IMR-90 (cell line): ENCODE measurements around the gene NECTIN2. TPM values are rescaled to one million over a fixed set of nuclear protein-coding genes. Genes with fewer than 3 reads are reported as not detected.

Experiments used
- ATAC-seq: fragments of 200-7000 bp; cut with Tn5 transposase; 2 replicates; pipeline ENCODE4 v1.9.1; 2020; ENCODE audit warnings: low read depth, mild to moderate bottlenecking, moderate library complexity
- BruUV-seq: library from RNA; stranded (reverse); fragments of 400-500 nt; replicated peaks from 2 replicates; lab custom pipeline; 2021; lab: Mats Ljungman, UMichigan
- CTCF ChIA-PET: fragments of 300-600 bp; formaldehyde crosslinking; extraction: SDS; loops from one replicate; lab custom pipeline; 2021; ENCODE audit warnings: antibody characterized with exemption; lab: Yijun Ruan, JAX
- POLR2A ChIA-PET: fragments of 300-600 bp; sonication (Branson Sonifier 250); formaldehyde crosslinking; loops from one replicate; lab custom pipeline; 2022; ENCODE audit warnings: antibody characterized with exemption; ENCODE audit not compliant: unreplicated experiment; lab: Charles Lee
- DNase-seq: peaks from one replicate; pipeline ENCODE4 v3.0.0; 2013
- H2AFZ ChIP-seq: replicated peaks from 2 replicates; pipeline ENCODE3; 2013; ENCODE audit warnings: low read length, mild to moderate bottlenecking; ENCODE audit not compliant: poor library complexity
- H2AK5ac ChIP-seq: 2 replicates; pipeline ENCODE4 v1.6.1; 2013; ENCODE audit warnings: low read depth, low read length, inconsistent platforms
- H2AK9ac ChIP-seq: replicated peaks from 2 replicates; pipeline ENCODE3; 2013; ENCODE audit warnings: mild to moderate bottlenecking, low read depth, low read length, moderate library complexity; ENCODE audit not compliant: poor library complexity
- H2BK120ac ChIP-seq: 2 replicates; pipeline ENCODE4 v1.6.1; 2013; ENCODE audit warnings: low read depth, low read length, inconsistent platforms
- H2BK15ac ChIP-seq: 3 replicates; pipeline ENCODE4 v1.6.1; 2013; ENCODE audit warnings: low read depth, low read length, inconsistent platforms
- H2BK20ac ChIP-seq: 2 replicates; pipeline ENCODE4 v1.6.1; 2013; ENCODE audit warnings: low read depth, mild to moderate bottlenecking, inconsistent platforms, low read length, moderate library complexity
- H2BK5ac ChIP-seq: 2 replicates; pipeline ENCODE4 v1.6.1; 2013; ENCODE audit warnings: mild to moderate bottlenecking, low read depth, low read length, inconsistent platforms; ENCODE audit not compliant: poor library complexity, severe bottlenecking
- H3K14ac ChIP-seq: replicated peaks from 2 replicates; pipeline ENCODE4 v1.6.1; 2013; ENCODE audit warnings: low read depth, low read length, inconsistent platforms
- H3K18ac ChIP-seq: 2 replicates; pipeline ENCODE4 v1.6.1; 2013; ENCODE audit warnings: low read depth, low read length, control low read depth
- H3K23ac ChIP-seq: 2 replicates; pipeline ENCODE4 v1.6.1; 2013; ENCODE audit warnings: low read depth, low read length, inconsistent platforms
- H3K27ac ChIP-seq: 2 replicates; pipeline ENCODE4 v1.5.1; 2013; ENCODE audit warnings: mild to moderate bottlenecking, control low read depth, low read length; ENCODE audit not compliant: insufficient read depth
- H3K27me3 ChIP-seq: 2 replicates; pipeline ENCODE4 v1.6.1; 2013; ENCODE audit warnings: low read length; ENCODE audit not compliant: control insufficient read depth, insufficient read depth
- H3K36me3 ChIP-seq: 2 replicates; pipeline ENCODE4 v1.6.1; 2013; ENCODE audit warnings: low read length, mixed read lengths; ENCODE audit not compliant: control insufficient read depth, insufficient read depth
- H3K4ac ChIP-seq: 2 replicates; pipeline ENCODE4 v1.6.1; 2013; ENCODE audit warnings: low read depth, low read length, inconsistent platforms
- H3K4me1 ChIP-seq: 2 replicates; pipeline ENCODE4 v1.6.1; 2013; ENCODE audit warnings: low read length, mixed read lengths; ENCODE audit not compliant: control insufficient read depth, insufficient read depth
- H3K4me2 ChIP-seq: 2 replicates; pipeline ENCODE4 v1.6.1; 2013; ENCODE audit warnings: low read depth, mild to moderate bottlenecking, control low read depth, low read length, moderate library complexity
- H3K4me3 ChIP-seq: 2 replicates; pipeline ENCODE4 v1.5.1; 2013; ENCODE audit warnings: low read depth, mild to moderate bottlenecking, control low read depth, low read length, moderate library complexity; ENCODE audit not compliant: insufficient read depth
- H3K56ac ChIP-seq: 2 replicates; pipeline ENCODE4 v1.6.1; 2013; ENCODE audit warnings: low read length, inconsistent platforms; ENCODE audit not compliant: insufficient read depth; ENCODE audit errors: extremely low read depth
- H3K79me1 ChIP-seq, 2 experiments: 2 replicates each; pipeline ENCODE4 v1.6.1; 2013; ENCODE audit warnings: low read length in 2 of 2, inconsistent platforms in 1 of 2, low read depth in 1 of 2
- H3K9ac ChIP-seq: 2 replicates; pipeline ENCODE4 v1.6.1; 2013; ENCODE audit warnings: low read depth, low read length, control low read depth
- H3K9me1 ChIP-seq: 2 replicates; pipeline ENCODE4 v1.6.1; 2013; ENCODE audit warnings: low read length, inconsistent platforms; ENCODE audit not compliant: insufficient read depth
- H3K9me3 ChIP-seq: 2 replicates; pipeline ENCODE4 v1.6.1; 2013; ENCODE audit warnings: low read length; ENCODE audit not compliant: control insufficient read depth, insufficient read depth
- H4K20me1 ChIP-seq: 2 replicates; pipeline ENCODE4 v1.6.1; 2013; ENCODE audit warnings: low read length, inconsistent platforms; ENCODE audit not compliant: insufficient read depth
- H4K5ac ChIP-seq: 2 replicates; pipeline ENCODE4 v1.6.1; 2013; ENCODE audit warnings: mild to moderate bottlenecking, low read depth, low read length, control low read depth
- H4K8ac ChIP-seq, 2 experiments: 2 replicates each; pipeline ENCODE4 v1.6.1; 2013; ENCODE audit warnings: low read depth in 2 of 2, low read length in 2 of 2, control low read depth in 1 of 2, inconsistent platforms in 1 of 2
- H4K91ac ChIP-seq: 2 replicates; pipeline ENCODE4 v1.6.1; 2013; ENCODE audit warnings: low read depth, low read length, inconsistent platforms; ENCODE audit not compliant: insufficient read depth
- CEBPB ChIP-seq: IDR thresholded peaks from 2 replicates; pipeline ENCODE4 v1.6.1; 2012; ENCODE audit warnings: low read depth, low read length, improper control_type of control experiment
- CHD1 ChIP-seq: IDR thresholded peaks from 2 replicates; pipeline ENCODE4 v1.6.1; 2012; ENCODE audit warnings: low read depth, low read length, improper control_type of control experiment
- CTCF ChIP-seq: conservative IDR thresholded peaks from 2 replicates; pipeline ENCODE4 v1.5.1; 2012; ENCODE audit warnings: mild to moderate bottlenecking, low read depth, low read length, improper control_type of control experiment
- FOS ChIP-seq: fragments of 150-350 bp; IDR thresholded peaks from 2 replicates; pipeline ENCODE4 v1.6.1; 2016; ENCODE audit warnings: low read depth, low read length
- MAFK ChIP-seq: IDR thresholded peaks from 2 replicates; pipeline ENCODE4 v1.6.1; 2012; ENCODE audit warnings: low read depth, low read length, improper control_type of control experiment
- MAZ ChIP-seq: IDR thresholded peaks from 2 replicates; pipeline ENCODE4 v1.6.1; 2012; ENCODE audit warnings: low read depth, mild to moderate bottlenecking, low read length, improper control_type of control experiment, moderate library complexity, borderline replicate concordance
- MXI1 ChIP-seq: IDR thresholded peaks from 2 replicates; pipeline ENCODE4 v1.6.1; 2012; ENCODE audit warnings: low read depth, mild to moderate bottlenecking, low read length, moderate library complexity, borderline replicate concordance
- NFE2L2 ChIP-seq: fragments of 150-350 bp; IDR thresholded peaks from 2 replicates; pipeline ENCODE4 v1.6.1; 2016; ENCODE audit warnings: low read depth, mild to moderate bottlenecking, low read length
- POLR2A ChIP-seq: IDR thresholded peaks from 2 replicates; pipeline ENCODE4 v1.6.1; 2012; ENCODE audit warnings: mild to moderate bottlenecking, low read depth, low read length
- RAD21 ChIP-seq: IDR thresholded peaks from 2 replicates; pipeline ENCODE4 v1.6.1; 2012; ENCODE audit warnings: low read length, improper control_type of control experiment
- RFX5 ChIP-seq: IDR thresholded peaks from 2 replicates; pipeline ENCODE4 v1.8.0; 2012; ENCODE audit warnings: low read depth, mild to moderate bottlenecking, low read length, moderate library complexity
- SMC3 ChIP-seq: fragments of 150-350 bp; IDR thresholded peaks from 2 replicates; pipeline ENCODE4 v1.6.1; 2016; ENCODE audit warnings: low read depth, mild to moderate bottlenecking, antibody characterized with exemption, low read length, moderate library complexity
- USF2 ChIP-seq: fragments of 150-350 bp; IDR thresholded peaks from 2 replicates; pipeline ENCODE4 v1.6.1; 2017; ENCODE audit warnings: mild to moderate bottlenecking, antibody characterized with exemption, low read length, low read depth
- WGBS, 2 experiments: methylation state at CpG; one replicate each; pipeline versions ENCODE4 v1.1.5 to v1.1.7; 2013; ENCODE audit warnings: missing lambda C conversion rate in 2 of 2; ENCODE audit not compliant: insufficient read length in 1 of 2; ENCODE audit errors: extremely low coverage in 2 of 2; 5-methylcytosine and 5-hydroxymethylcytosine counted together
- dilution Hi-C: fragments of 300-500 bp; cut with HindIII; formaldehyde crosslinking; loops from one replicate; pipeline ENCODE4 v1.14.3; 2018; ENCODE audit warnings: low sequenced_read_pairs; ENCODE audit not compliant: unreplicated experiment
- in situ Hi-C: fragments of 300-500 bp; cut with MboI; formaldehyde crosslinking; loops from 3 replicates; pipeline ENCODE4 v1.14.3; 2019; ENCODE audit warnings: low sequenced_read_pairs, inconsistent platforms, mixed read lengths
- intact Hi-C: fragments of 100-400 bp; cut with micrococcal nuclease; formaldehyde crosslinking; loops from 2 replicates; pipeline ENCODE4 v1.10.0; 2022
- polyA plus RNA-seq, 3 experiments: library from polyadenylated mRNA; depleted of rRNA; stranded (reverse); fragments of >200 nt; gene quantifications; 2 replicates each; pipeline ENCODE4 v1.2.3, GENCODE V29; 2012; ENCODE audit warnings: low replicate concordance in 1 of 3
- total RNA-seq: library from RNA; depleted of rRNA; stranded (reverse); fragments of >200 nt; gene quantifications from 2 replicates; pipeline ENCODE4 v1.2.3, GENCODE V29; 2012

Gene NECTIN2
- total and polyA plus RNA-seq, 2 of the 4 experiments (the other 2 are of a cell fraction) = 77.8 to 170 TPM

- ChIA-PET CTCF (interaction anchor here (0.6 to 1.3 kb wide), 5 partner anchors 14 to 131 kb away, joined by 3 to 5 read pairs (median 3); no protein-coding TSS in a partner anchor), POLR2A (no interaction called here)
- peak; percentile 34 for DNase-seq
- peak overlapping the region; percentile 85 for H3K4ac ChIP-seq
- peak overlapping the region; percentile 80 for H2BK120ac ChIP-seq
- H3K4me2 ChIP-seq = peak overlapping the region; percentile 95; the same call in 1 of the 2 replicates
- H2BK15ac ChIP-seq = 0 out of 3 replicates have a peak overlapping the region, but pooled peaks have one; percentile 53
- H3K79me1 ChIP-seq = peaks cover 5 to 9% of the 10 kb centered on the region in 2 experiments; a peak in 2 of 4 replicates
- no peak overlapping the region; the same call in 1 of the 2 replicates for H3K18ac ChIP-seq
- intact Hi-C loops (loop anchor here (1.0 to 2.0 kb wide), 2 partner anchors 37 to 237 kb away; no protein-coding TSS in a partner anchor), dilution Hi-C loops (no loop called here), in situ Hi-C loops (no loop called here)
- H2BK5ac ChIP-seq = no peak overlapping the region
- H3K9ac ChIP-seq = no peak overlapping the region
- H3K4me3 ChIP-seq = no peak overlapping the region
- H2AFZ ChIP-seq = peak overlapping the region; percentile 89
- H3K27ac ChIP-seq = peak overlapping the region; percentile 53
- peaks cover 15% of the 10 kb centered on the region for H3K4me1 ChIP-seq
- WGBS, 2 experiments = no CpG with 5 or more reads among the region's 14 CpGs
- peaks cover 5% of the 10 kb centered on the region; the same call in 1 of the 2 replicates for H3K27me3 ChIP-seq
- H3K9me3 ChIP-seq = peaks cover 6% of the 10 kb centered on the region
- peak overlapping the region; percentile 55; the same call in 1 of the 2 replicates for H4K5ac ChIP-seq
- no peaks in the 10 kb centered on the region for H3K9me1 ChIP-seq
- peaks cover 2% of the 10 kb centered on the region; the same call in 1 of the 2 replicates for H3K36me3 ChIP-seq
- peak; percentile 63 for ATAC-seq
- TF ChIP-seq MXI1 = no peak
- TF ChIP-seq NFE2L2 = no peak
- no peak for TF ChIP-seq CEBPB
- TF ChIP-seq FOS = no peak
- no peak for TF ChIP-seq MAFK
- TF ChIP-seq CHD1 = no peak
- peak; percentile 31; the same call in 1 of the 2 replicates for TF ChIP-seq SMC3
- TF ChIP-seq POLR2A = no peak
- TF ChIP-seq CTCF = peak; percentile 59
- TF ChIP-seq RAD21 = peak; percentile 57
- no peak for TF ChIP-seq USF2
- no peak for TF ChIP-seq RFX5
- TF ChIP-seq MAZ = peak; percentile 53
- peak overlapping the region; percentile 63 to 90; a peak in 3 of 4 replicates for H4K8ac ChIP-seq
- BruUV-seq = no TSS peak
- no peaks in the 10 kb centered on the region for H4K20me1 ChIP-seq
- peak overlapping the region; percentile 91 for H2AK5ac ChIP-seq
- no peak overlapping the region for H3K23ac ChIP-seq
- no peak overlapping the region for H3K14ac ChIP-seq
- H4K91ac ChIP-seq = peak overlapping the region; percentile 83
- peak overlapping the region; percentile 63 for H2BK20ac ChIP-seq
- H2AK9ac ChIP-seq = peak overlapping the region; percentile 89
- no peak overlapping the region for H3K56ac ChIP-seq
Observed at GRCh38 chr19:44807652-44808462, 38.2 kb upstream of the NECTIN2 start.
